NCI-H2081 treated with DMSO at 0.1 percent for 48 hours (cell line): ENCODE results near the gene GRIA3.
"Not testable (repeated sequence)": the region's sequence is repeated elsewhere in the genome, so short reads cannot be mapped to it uniquely, and the experiment has no call there.

Experiments used
- DNase-seq: peaks from one replicate; lab custom pipeline; 2025; lab: John Stamatoyannopoulos, UW

The GRIA3 gene

DNA sequence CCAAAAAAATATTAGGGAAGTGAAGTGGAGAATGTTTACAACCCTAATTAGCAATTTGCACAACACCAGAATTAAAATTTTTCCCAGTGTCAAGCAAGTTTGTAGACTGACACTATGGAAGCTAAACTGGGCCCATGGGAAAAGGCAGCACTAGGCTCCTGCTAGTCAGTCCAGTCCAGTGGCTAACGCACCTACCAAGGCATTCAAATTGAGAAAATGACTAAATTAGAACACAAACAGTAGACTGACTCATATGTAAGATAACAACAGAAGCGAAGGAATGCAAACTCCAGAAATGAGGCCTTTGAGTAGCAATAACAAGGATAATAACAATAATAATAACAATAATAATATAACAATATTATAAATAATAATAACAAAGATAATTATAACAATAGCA lies 90.7 kb downstream of the GRIA3 start:
- DNase-seq: no peak

DNA sequence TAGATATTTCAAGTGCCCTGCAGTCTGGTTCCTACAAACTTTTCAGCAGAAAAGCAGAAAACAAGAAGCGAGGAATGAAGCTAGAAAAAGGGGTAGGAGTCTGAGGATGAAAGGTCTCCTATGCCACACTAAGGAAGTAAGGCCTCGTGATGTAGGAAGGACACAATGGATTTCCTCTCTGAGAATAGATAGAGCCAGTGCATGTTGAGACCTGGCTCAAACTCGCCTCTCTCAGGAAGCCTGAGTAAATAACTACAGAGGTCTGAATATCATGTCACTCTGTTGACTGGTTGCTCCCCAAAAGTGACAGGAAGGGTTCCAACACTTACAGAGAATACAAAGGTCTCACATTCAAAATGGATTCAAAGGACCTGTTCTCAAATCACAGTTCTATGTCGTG lies 93.3 kb downstream of the GRIA3 start:
- no peak for DNase-seq

DNA sequence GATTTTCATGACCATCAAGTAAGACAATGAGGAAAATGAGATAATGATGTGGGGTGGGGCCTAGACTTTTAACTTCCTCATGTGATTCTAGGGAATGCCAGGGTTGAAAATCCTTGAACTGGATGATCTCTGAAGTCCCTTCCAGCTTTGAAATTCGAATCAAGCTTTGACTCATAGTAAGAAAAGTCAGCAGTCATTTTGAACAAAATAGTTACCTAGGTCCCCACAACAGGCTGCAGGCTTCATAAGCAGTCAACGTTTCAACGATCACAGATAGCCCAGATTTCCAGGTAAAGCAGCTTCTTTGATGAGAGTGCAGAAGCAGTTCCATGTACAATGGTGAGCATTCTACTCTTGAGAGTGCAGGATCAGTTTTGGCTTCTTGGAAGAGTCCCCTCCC lies 93.7 kb downstream of the GRIA3 start:
- DNase-seq: no peak

- DNase-seq: no peak
These were observed 98.2 kb downstream of the GRIA3 start for GRCh38 chrX:123282241-123282640.

DNA sequence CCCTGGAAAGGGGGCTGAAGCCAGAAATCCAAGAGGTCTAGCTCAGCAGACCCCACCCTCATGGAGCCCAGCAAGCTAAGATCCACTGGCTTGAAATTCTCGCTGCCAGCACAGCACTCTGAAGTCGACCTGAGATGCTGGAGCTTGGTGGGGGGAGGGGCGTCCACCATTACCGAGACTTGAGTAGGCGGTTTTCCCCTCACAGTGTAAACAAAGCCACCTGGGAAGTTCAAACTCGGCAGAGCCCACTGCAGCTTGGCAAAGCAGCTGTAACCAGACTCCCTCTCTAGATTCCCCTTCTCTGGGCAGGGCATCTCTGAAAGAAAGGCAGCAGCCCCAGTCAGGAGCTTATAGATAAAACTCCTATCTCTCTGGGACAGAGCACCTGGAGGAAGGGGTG lies 99.3 kb downstream of the GRIA3 start:
- not testable (repeated sequence) for DNase-seq

GRCh38 chrX:123291623-123292022 lies 107.5 kb downstream of the GRIA3 start:
- peak; percentile 34 for DNase-seq

DNA sequence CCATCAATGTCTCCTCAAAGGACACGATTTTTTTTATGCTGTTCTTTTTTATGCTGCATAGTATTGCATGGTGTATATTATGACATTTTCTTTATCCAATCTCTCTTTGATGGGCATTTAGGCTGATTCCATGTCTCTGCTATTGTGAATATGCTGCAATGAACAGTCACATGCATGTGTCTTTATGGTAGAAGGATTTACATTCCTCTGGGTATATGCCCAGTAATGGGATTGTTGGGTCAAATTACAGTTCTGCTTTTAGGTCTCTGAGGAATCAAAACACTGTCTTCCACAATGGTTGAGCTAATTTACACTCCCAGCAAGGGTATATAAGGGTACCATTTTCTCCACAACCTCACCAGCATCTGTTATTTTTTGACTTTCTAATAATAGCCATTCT lies 113.9 kb downstream of the GRIA3 start:
- no peak for DNase-seq

DNA sequence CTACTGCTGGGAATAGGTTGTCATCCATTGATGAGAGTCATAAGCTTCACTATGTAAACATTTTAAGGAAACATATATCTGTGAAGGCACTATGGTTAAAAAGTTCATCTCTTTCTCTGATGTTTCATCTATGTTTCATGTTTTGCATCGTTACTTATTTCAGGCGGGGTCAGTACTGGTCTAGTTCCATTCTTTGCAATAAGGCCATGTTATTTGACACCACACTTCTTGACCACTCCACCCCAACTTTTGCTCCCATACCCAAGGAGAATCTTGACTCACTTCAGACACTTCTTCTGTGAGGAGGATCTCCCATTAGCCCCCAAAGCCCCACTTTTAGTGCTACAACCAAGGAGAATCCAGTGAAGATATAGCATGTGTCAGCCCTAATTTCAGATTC lies 119.4 kb downstream of the GRIA3 start:
- DNase-seq: no peak

GRCh38 chrX:123308658-123309057 lies 124.6 kb downstream of the GRIA3 start:
- DNase-seq: no peak

DNA sequence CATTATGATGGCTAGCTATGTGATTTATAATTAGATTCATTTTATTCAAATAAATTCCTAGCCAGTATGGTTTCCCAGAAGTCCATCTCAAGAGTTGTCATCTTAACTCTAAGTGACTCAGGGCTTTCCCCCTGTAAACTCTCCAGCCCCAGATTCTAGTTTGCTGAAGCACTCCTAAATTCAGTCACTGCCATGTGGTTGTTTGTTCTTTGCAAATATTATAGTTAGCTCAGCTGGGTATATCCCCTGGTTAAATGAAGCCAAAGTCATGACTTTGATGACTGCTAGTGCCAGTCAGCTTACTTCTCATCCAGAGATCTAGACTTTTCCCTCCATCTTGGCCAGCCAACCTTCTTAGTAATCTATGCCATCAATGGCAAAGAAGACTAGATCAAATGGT lies 126.0 kb downstream of the GRIA3 start:
- no peak for DNase-seq

GRCh38 chrX:123311486-123311885 lies 127.4 kb downstream of the GRIA3 start:
- no peak for DNase-seq

- no peak for DNase-seq
These were observed 129.4 kb downstream of the GRIA3 start for GRCh38 chrX:123313486-123313885.

GRCh38 chrX:123320622-123321021 lies 136.5 kb downstream of the GRIA3 start:
- DNase-seq: no peak

- DNase-seq: peak; percentile 26
These were observed 138.5 kb downstream of the GRIA3 start for GRCh38 chrX:123322536-123322935.

GRCh38 chrX:123324625-123325024 lies 140.5 kb downstream of the GRIA3 start:
- DNase-seq: no peak

DNA sequence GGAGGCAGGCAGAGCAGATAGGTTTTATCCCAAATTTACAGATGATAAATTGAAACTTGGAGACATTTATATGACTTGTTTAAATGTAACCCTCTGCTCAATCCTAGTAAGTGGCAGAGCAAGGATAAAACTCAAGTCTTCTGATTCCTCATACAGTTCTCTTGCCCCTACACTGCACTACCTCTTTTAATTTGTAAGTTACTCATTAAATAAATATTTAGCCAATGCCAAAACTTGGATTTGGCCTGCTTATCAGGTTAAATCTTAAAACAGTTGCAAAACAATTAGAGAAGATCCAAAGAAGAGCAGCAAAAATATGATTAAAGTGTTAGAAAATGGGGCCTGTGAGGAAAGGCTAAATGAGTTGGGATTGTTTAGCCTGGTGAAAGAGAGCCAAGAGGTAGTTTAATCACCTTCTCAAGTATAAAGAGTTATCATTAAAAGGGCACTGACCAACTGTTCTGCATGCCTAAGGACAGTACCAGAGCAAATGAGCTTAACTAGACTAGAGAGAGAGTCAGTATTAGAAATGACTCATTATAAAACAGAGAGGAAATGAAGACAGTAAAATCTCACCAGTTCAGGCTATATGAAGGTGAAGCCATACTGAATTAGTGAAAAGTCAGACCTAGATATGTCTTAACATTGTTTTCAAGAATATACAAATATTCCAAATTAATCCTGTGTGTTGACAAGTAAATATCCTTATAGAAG lies 146.3 kb downstream of the GRIA3 start:
- no peak for DNase-seq

GRCh38 chrX:123331349-123331748 lies 147.3 kb downstream of the GRIA3 start:
- DNase-seq: no peak

- DNase-seq: no peak
These were observed 147.8 kb downstream of the GRIA3 start for GRCh38 chrX:123331859-123332258.

GRCh38 chrX:123336666-123337065 lies 152.6 kb downstream of the GRIA3 start:
- no peak for DNase-seq

- DNase-seq: no peak
These were observed 154.0 kb downstream of the GRIA3 start for GRCh38 chrX:123337886-123338639.

DNA sequence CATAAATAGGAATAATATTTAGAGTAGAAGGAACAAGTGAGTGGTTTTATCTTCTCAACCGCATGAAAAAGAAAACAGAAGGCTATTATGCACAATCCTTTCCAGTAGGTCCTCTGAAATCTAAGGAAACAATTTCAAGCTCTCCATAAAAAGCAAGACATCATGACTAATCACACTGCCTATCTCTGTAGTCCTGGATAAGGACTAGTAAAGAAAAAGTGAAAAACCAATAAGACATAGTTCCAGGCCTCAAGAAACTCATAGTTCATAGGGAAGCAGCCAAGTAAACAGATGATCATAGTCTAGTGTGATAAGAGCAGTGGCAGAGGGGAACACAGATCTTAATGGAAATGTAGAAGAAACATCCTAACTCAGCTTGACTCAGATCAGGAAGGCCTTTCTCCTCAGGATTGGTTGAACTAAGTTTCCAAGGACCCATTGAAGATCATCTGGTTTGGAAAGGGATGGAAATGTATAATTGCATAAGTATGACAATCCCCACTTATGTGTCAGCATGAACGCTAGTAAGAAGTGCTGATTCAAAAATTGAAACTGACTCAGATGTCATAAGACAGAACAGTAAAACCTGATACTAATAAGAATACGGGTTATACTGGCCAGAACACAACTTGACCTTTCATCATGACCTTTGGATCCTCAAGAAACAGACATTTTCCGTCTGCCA lies 155.3 kb downstream of the GRIA3 start:
- no peak for DNase-seq

- no peak for DNase-seq
These were observed 156.6 kb downstream of the GRIA3 start for GRCh38 chrX:123340696-123341095.

DNA sequence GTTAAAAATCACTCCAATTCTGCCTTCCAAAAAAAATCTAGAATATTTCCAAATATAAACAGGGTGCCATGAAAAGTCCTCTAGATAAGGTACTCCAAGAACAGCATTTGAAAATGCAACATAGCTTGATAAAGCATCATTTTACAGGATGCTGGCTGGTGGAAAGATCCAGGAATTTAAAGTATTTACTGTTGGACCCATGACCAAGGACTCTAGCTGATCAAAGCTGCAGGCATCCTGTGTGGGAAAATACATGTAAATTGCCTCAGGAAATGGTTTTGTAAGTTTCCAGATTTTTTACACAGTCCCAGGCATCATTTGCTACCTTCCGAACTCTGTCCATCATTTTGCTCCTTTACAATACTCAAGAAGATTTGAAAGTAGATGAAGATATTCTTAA lies 164.4 kb downstream of the GRIA3 start:
- no peak for DNase-seq
